H4 (cell line): ENCODE measurements around the gene PAX5. TPM values are rescaled to one million over a fixed set of nuclear protein-coding genes. Genes with fewer than 3 reads are reported as not detected.

ENCODE experiments used
- DNase-seq: peaks from one replicate; pipeline ENCODE4 v3.0.0-alpha.2; 2015; ENCODE audit warnings: low spot score
- total RNA-seq: library from RNA; depleted of rRNA; stranded (reverse); fragments of >200 nt; shearing (Covaris generic); gene quantifications from 2 replicates; pipeline ENCODE4 v1.2.3, GENCODE V29; 2014

PAX5 gene
- total RNA-seq, 1 experiment from 2014 or later = not detected

- no peak for DNase-seq
Observed at GRCh38 chr9:37037503-37038301, 3.6 kb upstream of the PAX5 start.

GRCh38 chr9:37036776-37037502, 2.9 kb upstream of the PAX5 start:
- DNase-seq = no peak

- no peak for DNase-seq
Observed at GRCh38 chr9:37036371-37036775, 2.3 kb upstream of the PAX5 start.

GRCh38 chr9:37035648-37036370, 1.7 kb upstream of the PAX5 start:
- no peak for DNase-seq

GRCh38 chr9:37034938-37035647, 1.0 kb upstream of the PAX5 start:
- DNase-seq = no peak

- no peak for DNase-seq
Observed at GRCh38 chr9:37034305-37034937, 353 bp upstream of the PAX5 start.

- no peak for DNase-seq
Observed at GRCh38 chr9:37033141-37033540, 927 bp downstream of the PAX5 start.

GRCh38 chr9:37032713-37033112, 1.4 kb downstream of the PAX5 start:
- no peak for DNase-seq

GRCh38 chr9:37031902-37032301, 2.2 kb downstream of the PAX5 start:
- no peak for DNase-seq

GRCh38 chr9:37031081-37031480, 3.0 kb downstream of the PAX5 start:
- no peak for DNase-seq

- no peak for DNase-seq
Observed at GRCh38 chr9:37030611-37030939, 3.5 kb downstream of the PAX5 start.

- no peak for DNase-seq
Observed at GRCh38 chr9:37029776-37030610, 4.1 kb downstream of the PAX5 start.

- DNase-seq = no peak
Observed at GRCh38 chr9:37029304-37029775, 4.7 kb downstream of the PAX5 start.

- DNase-seq = no peak
Observed at GRCh38 chr9:37028420-37029031, 5.5 kb downstream of the PAX5 start.

GRCh38 chr9:37027582-37028419, 6.3 kb downstream of the PAX5 start:
- DNase-seq = peak; percentile 94

GRCh38 chr9:37026931-37027581, 7.0 kb downstream of the PAX5 start:
- DNase-seq = no peak

GRCh38 chr9:37026113-37026930, 7.7 kb downstream of the PAX5 start:
- no peak for DNase-seq

- DNase-seq = no peak
Observed at GRCh38 chr9:37025823-37026112, 8.3 kb downstream of the PAX5 start.
